Fibroblast of skin of scalp (primary cell): ENCODE data around the gene PEX11B.

Experiments used
- DNase-seq: peaks from one replicate; pipeline ENCODE4 v3.0.0-alpha.2; 2013

Gene PEX11B

GRCh38 chr1:145906954-145907753 is 11.4 kb downstream of the PEX11B start:
- DNase-seq = no peak

DNA sequence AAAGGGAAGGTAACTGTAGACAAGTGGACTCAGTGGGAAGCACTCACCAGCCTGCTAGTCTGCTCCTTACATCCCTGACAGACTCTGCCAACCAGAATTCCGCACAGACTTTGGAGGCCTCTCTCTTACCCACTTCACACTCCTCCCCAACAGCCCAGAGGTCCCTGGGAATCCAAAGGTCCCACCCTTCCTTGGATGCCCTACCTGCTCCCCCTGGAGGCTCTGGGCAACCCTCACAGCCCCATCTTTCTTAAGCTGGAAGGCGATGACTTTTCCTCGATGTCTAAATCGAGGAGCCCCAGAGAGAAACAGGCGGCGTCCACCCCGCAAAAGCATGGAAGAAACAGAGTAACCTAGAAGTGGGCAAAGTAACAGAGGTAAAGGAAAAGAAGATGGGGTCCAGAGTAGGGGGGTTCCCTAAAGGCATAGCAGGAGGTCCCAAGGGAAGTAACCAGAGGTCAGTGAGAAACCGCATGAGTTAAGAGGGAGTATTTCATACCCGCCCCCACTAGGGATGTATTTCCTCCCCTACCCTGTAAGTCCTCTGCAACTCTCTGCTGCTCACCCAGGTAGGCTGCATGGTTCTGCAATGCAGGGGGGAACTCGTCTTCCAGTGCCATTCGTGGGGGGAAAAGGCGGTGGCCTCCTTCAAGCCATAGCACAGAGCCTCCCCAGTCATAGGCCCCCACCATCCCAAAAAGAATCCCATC is 17.1 kb downstream of the PEX11B start:
- DNase-seq = no peak

DNA sequence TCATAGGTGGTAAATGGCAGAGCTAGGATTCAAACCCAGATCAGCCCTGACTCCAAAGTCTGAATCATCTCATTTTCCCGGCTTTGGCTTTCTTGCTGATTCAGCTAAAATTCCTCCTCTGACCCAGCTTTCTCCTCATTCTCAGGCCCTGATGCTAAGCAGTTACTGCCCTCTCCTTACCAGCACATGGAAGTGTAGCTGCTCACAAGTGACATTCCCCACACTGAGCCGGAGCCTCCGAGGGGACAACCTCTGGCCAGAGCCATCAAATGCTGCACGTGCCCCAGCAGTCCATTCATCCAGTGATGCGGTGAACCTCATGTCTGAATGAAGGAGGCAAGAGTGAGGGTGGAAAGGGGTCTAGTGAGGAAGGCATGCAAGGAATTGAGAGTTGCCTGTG is 19.8 kb downstream of the PEX11B start:
- no peak for DNase-seq

DNA sequence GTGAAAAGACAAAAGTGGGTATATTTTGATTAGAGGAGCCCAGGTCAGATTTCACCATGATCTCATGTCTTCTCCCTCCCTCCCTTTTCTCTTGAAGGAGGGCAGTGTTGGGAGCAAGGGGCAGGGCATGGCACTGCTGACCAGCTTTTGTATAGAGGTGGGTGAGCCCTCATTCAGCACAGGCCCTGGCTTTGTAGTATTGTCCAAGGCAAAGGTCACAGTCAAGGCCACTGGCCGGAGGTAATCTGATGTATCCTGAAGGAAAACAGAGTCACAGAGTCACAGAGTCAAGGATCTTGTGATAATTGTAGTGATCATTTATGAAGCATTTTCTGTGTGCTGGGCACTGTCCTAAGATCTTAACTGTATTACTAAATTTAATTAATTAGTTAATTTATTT is 20.5 kb downstream of the PEX11B start:
- DNase-seq = no peak

- no peak for DNase-seq
These were observed 23.0 kb downstream of the PEX11B start for GRCh38 chr1:145895471-145895870.

- DNase-seq = no peak
These were observed 25.0 kb downstream of the PEX11B start for GRCh38 chr1:145893306-145894055.

- peak; percentile 48 for DNase-seq
These were observed 25.9 kb downstream of the PEX11B start for GRCh38 chr1:145892486-145893087.

GRCh38 chr1:145891587-145892485 is 26.7 kb downstream of the PEX11B start:
- peak; percentile 98 for DNase-seq

DNA sequence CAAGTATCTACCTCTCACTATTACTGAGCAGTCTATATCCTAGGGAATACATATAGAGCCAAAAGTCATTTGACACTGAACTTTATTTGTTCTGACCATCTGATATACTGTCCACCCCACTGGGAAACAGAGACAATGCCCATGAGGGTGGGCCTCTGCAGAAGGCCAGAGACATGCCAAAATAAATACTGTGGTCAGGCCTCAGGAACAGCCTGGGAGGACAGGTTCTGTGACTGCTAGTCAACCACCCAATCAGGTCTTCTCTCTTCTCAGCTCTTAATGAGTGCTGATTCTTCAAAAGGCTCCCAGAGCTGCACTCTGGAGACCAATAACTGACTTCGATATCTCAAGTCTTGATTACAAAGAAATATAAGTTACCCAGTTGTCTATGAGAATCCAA is 27.4 kb downstream of the PEX11B start:
- no peak for DNase-seq

GRCh38 chr1:145889722-145890121 is 28.8 kb downstream of the PEX11B start:
- no peak for DNase-seq

DNA sequence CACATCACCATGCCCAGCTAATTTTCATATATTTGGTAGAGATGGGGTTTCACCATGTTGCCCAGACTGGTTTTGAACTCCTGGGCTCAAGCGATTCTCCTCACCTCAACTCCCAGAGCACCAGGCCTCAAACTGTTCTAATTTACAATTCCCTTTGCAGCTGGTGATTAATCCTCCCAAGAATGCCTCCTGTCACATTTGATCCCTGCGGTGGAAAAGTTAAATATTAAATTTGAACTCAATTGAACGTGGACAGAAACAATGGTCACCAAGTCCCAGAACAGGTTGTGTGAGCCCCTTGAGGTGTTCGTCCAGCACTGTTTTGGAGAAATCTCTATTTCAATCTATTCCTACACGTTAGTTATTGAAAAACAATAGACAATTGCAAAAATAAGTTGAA is 30.9 kb downstream of the PEX11B start:
- no peak for DNase-seq

- no peak for DNase-seq
These were observed 31.7 kb downstream of the PEX11B start for GRCh38 chr1:145886816-145887215.

DNA sequence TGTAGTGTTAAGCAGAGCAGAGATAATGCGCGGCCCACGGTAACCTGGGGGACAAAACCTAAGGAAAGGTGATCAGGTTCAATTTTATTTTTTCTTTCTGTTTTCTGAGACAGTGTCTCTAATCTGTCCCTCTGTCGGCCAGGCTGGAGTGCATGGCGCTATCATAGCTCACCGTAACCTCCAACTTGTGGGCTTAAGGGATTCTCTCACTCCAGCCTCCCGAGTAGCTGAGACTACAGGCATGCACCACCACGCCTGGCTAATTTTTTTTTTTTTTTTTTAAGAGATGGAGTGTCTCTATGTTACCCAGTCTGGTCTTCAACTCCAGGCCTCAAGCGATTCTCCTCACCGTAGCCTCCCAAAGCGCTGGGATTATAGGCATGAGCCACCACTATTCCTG is 32.1 kb downstream of the PEX11B start:
- DNase-seq = no peak

DNA sequence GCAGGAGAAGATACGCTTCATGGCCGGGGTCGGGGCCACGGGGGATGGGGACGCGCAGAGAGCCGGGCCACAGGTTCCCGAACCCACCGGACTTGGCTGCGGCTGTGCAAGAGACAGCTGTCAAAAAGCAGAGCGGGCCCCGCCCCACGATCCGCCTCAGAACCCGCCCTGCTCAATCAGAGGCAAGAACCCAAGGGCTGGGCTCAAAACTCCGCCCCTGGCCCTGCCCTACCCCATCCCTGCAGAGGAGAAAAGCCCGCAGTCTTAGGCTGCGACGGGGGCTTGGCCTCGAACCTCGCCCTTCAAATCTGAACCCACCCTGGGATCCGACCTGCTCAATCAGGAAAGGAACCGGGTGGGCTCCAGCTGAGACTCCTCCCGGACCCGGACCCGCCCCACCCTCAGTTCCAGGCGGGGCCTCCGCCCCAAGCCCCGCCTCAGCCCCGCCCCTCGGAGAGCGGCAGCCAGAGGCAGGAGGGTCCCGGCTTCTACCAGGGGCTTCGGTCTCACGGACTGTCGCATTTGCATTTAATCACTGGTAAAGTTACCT is 32.7 kb downstream of the PEX11B start, which contains the start of gene ANKRD35:
Gene ANKRD35, minus strand, starts transcription at position 129 of the 550 bp plus-strand sequence. Its CDS starts 108 bp downstream, at position 21.
- DNase-seq = peak; percentile 51

GRCh38 chr1:145884675-145885074 is 33.8 kb downstream of the PEX11B start:
- DNase-seq = peak; percentile 33

DNA sequence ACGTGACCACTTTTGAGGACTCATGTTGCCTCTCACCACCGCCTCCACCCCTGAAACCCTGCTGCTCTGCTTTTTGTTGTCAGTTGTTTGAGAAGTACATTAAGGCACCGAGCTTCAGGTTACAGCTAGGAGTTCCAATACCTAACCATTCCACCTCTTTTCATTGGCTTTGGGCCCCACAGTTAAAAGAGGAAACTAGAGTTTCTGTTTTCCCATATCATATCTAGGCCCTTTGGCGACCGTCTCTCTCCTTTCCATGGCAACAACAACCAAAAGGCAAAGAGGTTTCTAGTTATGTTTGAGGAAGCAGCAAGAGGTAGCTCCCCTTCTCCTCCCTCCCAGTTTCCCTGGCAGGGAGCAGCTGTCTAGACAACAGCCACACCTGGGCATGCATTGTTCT is 38.7 kb downstream of the PEX11B start:
- no peak for DNase-seq

GRCh38 chr1:145878724-145879123 is 39.8 kb downstream of the PEX11B start:
- no peak for DNase-seq

- no peak for DNase-seq
These were observed 40.5 kb downstream of the PEX11B start for GRCh38 chr1:145877923-145878486.

DNA sequence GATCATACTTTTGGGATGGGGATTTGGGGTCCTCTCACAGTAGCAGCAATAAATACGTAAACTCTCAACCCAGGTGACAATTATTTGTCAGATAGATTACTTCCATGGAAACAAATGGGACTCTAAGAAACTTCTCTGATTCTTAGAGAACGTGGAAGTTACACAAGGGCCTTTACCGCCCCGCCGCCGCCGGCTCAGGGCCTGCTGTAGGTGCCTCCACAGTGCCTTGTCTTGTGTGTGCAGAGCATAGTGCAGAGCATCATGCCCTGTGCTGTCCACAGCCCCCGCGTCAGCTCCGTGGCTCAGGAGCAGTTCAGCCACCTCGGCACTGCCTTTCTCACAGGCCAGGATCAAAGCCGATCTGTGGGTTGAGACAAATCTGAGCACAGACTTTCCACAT is 43.9 kb downstream of the PEX11B start:
- no peak for DNase-seq

GRCh38 chr1:145871994-145872924 is 46.3 kb downstream of the PEX11B start:
- no peak for DNase-seq
